HT-29 (cell line): ENCODE data around the gene USP1. TPM values are rescaled to one million over a fixed set of nuclear protein-coding genes. Genes with fewer than 3 reads are reported as not detected.

Experiments
- DNase-seq: peaks from one replicate; pipeline ENCODE4 v3.0.0-alpha.2; 2015; ENCODE audit warnings: low spot score
- total RNA-seq: library from RNA; depleted of rRNA; stranded (reverse); fragments of >200 nt; shearing (Covaris generic); gene quantifications from 2 replicates; pipeline ENCODE4 v1.2.3, GENCODE V29; 2014; rRNA removed

The USP1 gene
- total RNA-seq, 1 experiment from 2014 or later: 31.4 TPM

DNA sequence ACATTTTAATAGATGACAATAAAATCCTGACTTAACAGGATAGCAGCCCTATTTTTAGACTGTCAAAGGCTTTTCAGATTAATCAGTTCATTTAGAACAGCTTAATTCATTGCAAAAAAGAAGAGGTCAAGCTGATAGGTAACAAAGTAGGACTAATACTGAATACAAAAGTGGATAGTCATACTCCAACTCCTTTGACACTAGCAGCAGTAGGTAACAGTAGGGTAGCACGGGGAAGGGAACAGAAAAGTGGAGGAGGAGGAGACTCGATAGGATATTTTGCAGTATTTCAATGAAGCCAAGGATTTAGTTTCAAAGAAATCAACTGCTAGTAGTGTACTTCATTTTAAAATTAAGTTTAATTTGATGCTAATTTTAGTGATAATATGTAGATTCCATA lies 51.1 kb downstream of the USP1 start:
- no peak for DNase-seq

DNA sequence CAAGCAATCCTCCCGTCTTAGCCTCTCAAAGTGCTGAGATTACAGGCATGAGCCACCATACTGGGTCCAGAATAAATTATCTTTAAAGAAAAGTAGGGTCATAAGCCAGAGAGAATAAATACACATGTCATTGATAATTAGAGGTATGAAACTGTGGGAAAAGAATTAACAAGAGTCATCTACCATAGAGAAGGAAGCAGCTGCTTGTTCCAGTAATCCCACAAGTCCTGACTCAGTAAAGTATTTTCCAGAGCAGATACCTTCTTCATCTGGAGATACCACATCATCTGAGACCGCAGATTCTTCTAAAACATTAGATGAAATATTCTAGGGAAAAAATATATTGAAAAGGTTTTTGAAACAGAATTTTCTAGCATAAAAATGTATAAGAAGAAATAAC lies 55.7 kb downstream of the USP1 start:
- DNase-seq: no peak

DNA sequence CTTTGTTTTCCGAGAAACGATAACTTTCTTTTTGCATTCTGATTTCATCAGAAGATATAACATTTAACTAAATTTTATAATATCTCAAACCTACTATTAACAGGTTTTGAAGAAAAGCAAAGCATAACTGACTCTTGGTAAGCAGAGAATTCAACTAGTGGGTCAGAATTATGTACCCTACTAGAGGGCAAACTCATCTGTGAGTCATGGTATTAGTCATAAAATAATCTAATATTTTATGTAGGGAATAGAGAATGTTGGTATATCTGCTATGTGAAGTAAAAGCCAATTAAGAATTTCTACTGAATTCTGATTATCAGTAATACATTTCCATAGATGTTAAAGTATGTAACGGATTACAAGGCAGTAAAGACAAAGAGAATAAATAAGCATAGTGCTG lies 56.8 kb downstream of the USP1 start:
- DNase-seq: no peak

DNA sequence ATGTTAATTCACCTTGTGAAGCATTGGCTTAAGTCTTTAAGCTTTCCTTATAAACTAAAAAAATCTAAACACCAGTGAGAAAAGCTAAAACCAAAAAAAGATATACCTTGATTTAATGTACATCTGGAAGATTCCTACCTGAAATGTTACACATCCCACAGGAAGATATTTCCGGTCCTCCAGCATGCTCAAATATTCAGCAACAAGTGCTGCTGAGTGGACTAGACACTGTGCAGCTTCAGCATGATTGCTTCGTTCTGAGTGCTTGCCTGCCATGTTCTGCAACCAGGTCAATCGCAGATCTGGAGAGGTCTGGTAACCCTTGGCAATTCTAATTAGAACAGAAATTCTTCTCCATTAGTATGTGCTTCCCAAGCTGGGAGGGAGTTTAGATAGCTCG lies 57.3 kb downstream of the USP1 start:
- DNase-seq: no peak

DNA sequence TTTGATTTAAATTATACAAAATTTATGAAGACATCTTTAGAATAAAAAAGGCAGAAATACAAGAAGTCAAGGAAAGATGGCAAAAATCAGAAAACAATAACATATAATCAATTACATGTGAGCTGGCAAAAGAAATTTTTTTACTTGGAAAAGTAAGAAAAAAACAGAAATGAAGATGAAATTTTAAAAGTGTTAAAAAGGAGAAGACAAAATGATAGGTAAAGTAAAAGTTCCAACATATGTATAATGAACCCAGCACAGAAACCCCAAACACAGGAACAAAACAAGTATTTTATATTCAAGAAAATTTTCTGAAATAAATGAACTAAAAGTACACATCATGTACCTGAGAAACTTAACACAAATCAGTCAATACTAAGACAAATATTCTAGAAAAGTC lies 63.4 kb downstream of the USP1 start:
- DNase-seq: no peak

Other genes starting within 250 kb of the USP1 start
- gene L1TD1, start 242.2 kb upstream of the USP1 start, total RNA-seq: not detected in 2 replicates
- gene KANK4, start 117.6 kb upstream of the USP1 start, total RNA-seq: not detected in 2 replicates
- gene ANGPTL3, start 160.5 kb downstream of the USP1 start, total RNA-seq: not detected in 2 replicates